ENCODE measurements around the gene CDC42EP5.

Gene CDC42EP5

DNA sequence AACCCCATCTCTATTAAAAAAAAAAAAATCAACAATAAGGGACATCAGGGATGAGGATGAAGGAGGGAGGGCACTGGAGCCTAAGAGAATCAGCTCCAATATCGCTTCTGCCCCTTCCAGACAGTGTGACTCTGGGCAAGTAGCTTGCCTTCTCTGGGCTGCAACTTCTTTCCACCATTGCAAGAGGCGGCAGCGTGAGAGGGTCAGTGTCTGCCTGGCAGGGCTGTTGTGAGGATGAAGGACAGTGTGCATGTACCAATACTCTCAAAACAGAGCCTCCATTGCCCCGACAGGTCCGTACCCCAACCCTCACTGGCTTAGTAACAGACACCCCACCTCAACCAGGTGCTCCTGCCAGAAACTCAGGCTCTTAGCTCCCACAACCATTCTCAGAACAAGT is 39.4 kb downstream of the CDC42EP5 start:
- no peak overlapping the region for H3K4me2 ChIP-seq
- H3K9ac ChIP-seq, result no peak overlapping the region
- TF ChIP-seq, protein P1, sequence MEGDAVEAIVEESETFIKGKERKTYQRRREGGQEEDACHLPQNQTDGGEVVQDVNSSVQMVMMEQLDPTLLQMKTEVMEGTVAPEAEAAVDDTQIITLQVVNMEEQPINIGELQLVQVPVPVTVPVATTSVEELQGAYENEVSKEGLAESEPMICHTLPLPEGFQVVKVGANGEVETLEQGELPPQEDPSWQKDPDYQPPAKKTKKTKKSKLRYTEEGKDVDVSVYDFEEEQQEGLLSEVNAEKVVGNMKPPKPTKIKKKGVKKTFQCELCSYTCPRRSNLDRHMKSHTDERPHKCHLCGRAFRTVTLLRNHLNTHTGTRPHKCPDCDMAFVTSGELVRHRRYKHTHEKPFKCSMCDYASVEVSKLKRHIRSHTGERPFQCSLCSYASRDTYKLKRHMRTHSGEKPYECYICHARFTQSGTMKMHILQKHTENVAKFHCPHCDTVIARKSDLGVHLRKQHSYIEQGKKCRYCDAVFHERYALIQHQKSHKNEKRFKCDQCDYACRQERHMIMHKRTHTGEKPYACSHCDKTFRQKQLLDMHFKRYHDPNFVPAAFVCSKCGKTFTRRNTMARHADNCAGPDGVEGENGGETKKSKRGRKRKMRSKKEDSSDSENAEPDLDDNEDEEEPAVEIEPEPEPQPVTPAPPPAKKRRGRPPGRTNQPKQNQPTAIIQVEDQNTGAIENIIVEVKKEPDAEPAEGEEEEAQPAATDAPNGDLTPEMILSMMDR (conservative IDR thresholded peaks at IDR 0.05; ENCODE audit: low read depth, low read length), result no peak
- H3K27ac ChIP-seq, result no peak overlapping the region
- no peaks in the 10 kb centered on the region for H3K4me1 ChIP-seq (ENCODE audit: low read depth, poor library complexity, severe bottlenecking)
- H3K4me3 ChIP-seq (IDR thresholded peaks at IDR 0.05; ENCODE audit: insufficient read depth, low read depth, low read length), result no peak overlapping the region
- H3K36me3 ChIP-seq (ENCODE audit: insufficient read depth), result no peaks in the 10 kb centered on the region
- peaks cover 18% of the 10 kb centered on the region for H3K27me3 ChIP-seq (ENCODE audit: insufficient read depth, low read depth)
- H3K79me2 ChIP-seq (ENCODE audit: insufficient read depth, low read depth), result no peaks in the 10 kb centered on the region
- H2AFZ ChIP-seq (ENCODE audit: low read depth), result no peak overlapping the region
- no peaks in the 10 kb centered on the region for H4K20me1 ChIP-seq (ENCODE audit: insufficient read depth)

DNA sequence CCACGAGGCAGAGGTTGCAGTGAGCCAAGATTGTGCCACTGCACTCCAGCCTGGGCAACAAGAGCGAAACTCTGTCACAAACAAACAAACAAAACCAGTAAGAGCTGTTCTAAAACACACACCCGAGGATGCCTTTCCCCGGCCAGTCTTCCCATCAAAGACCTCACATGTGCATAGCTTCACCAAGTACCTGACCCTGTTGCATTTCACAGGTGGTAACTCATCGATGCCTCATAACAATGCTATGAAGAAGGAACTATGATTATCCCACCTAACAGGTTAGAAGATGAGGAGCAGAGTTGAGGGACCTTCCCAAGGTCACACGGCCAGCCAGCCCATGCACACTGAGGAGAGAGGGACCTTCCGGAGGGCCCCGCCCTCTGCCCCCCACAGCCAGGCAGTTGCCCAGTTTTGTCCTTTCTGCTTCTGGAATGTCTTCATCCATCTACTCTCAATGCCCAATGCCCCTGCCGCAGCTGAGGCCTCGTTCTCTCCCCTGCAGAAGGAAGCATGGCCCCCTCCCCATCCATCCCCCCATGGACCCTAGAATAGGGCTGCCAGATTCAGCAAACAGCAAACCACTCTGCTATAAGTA is 40.9 kb downstream of the CDC42EP5 start:
- Histone ChIP-seq H3K4me1 (ENCODE audit: low read depth, poor library complexity, severe bottlenecking) (no peaks in the 10 kb centered on the region), H3K27ac (no peak overlapping the region), H4K20me1 (ENCODE audit: insufficient read depth) (no peaks in the 10 kb centered on the region), H3K27me3 (ENCODE audit: insufficient read depth, low read depth) (peaks cover 22% of the 10 kb centered on the region), H3K9ac (no peak overlapping the region), H3K4me3 (IDR thresholded peaks at IDR 0.05; ENCODE audit: insufficient read depth, low read depth, low read length) (no peak overlapping the region), H3K79me2 (ENCODE audit: insufficient read depth, low read depth) (no peaks in the 10 kb centered on the region), H3K4me2 (no peak overlapping the region), H2AFZ (ENCODE audit: low read depth) (no peak overlapping the region), H3K36me3 (ENCODE audit: insufficient read depth) (no peaks in the 10 kb centered on the region)
- TF ChIP-seq, protein P1 (conservative IDR thresholded peaks at IDR 0.05; ENCODE audit: low read depth, low read length), result no peak

DNA sequence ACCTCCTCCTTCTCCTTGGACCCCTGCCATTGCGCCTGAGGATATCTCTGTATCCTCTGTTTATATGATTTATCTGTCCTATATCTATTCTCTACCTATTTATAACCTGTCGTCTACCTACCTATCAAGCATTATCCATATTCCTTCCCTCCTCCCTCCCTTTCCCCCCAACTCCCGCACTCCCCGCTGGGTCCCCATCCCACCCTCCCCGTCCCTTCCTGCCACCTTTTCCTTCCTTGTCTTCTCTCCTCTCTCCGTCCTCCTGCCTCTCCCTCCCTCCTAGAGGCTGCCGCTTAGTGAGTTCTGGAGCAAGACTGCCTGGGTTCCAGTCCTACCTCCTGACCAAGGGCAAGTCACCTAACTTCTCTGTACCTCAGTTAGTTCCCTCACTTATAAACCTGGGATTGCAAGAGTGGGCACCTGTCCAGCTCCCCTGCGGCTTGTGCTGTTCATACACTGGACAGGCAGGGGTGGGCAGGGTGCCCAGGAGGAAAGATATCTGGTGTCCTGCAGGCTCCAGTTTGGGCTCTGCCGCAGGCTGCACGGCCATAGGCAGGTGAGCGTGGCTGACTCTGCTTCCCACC is 41.7 kb downstream of the CDC42EP5 start:
- H3K4me1 ChIP-seq (ENCODE audit: low read depth, poor library complexity, severe bottlenecking), result no peaks in the 10 kb centered on the region
- H3K9ac ChIP-seq, result no peak overlapping the region
- H3K36me3 ChIP-seq (ENCODE audit: insufficient read depth), result no peaks in the 10 kb centered on the region
- H3K79me2 ChIP-seq (ENCODE audit: insufficient read depth, low read depth), result no peaks in the 10 kb centered on the region
- H3K27me3 ChIP-seq (ENCODE audit: insufficient read depth, low read depth), result peaks cover 22% of the 10 kb centered on the region
- no peak overlapping the region for H3K27ac ChIP-seq
- no peak overlapping the region for H2AFZ ChIP-seq (ENCODE audit: low read depth)
- H3K4me3 ChIP-seq (IDR thresholded peaks at IDR 0.05; ENCODE audit: insufficient read depth, low read depth, low read length), result no peak overlapping the region
- H3K4me2 ChIP-seq, result no peak overlapping the region
- H4K20me1 ChIP-seq (ENCODE audit: insufficient read depth), result no peaks in the 10 kb centered on the region
- TF ChIP-seq, protein P1 (conservative IDR thresholded peaks at IDR 0.05; ENCODE audit: low read depth, low read length), result no peak

DNA sequence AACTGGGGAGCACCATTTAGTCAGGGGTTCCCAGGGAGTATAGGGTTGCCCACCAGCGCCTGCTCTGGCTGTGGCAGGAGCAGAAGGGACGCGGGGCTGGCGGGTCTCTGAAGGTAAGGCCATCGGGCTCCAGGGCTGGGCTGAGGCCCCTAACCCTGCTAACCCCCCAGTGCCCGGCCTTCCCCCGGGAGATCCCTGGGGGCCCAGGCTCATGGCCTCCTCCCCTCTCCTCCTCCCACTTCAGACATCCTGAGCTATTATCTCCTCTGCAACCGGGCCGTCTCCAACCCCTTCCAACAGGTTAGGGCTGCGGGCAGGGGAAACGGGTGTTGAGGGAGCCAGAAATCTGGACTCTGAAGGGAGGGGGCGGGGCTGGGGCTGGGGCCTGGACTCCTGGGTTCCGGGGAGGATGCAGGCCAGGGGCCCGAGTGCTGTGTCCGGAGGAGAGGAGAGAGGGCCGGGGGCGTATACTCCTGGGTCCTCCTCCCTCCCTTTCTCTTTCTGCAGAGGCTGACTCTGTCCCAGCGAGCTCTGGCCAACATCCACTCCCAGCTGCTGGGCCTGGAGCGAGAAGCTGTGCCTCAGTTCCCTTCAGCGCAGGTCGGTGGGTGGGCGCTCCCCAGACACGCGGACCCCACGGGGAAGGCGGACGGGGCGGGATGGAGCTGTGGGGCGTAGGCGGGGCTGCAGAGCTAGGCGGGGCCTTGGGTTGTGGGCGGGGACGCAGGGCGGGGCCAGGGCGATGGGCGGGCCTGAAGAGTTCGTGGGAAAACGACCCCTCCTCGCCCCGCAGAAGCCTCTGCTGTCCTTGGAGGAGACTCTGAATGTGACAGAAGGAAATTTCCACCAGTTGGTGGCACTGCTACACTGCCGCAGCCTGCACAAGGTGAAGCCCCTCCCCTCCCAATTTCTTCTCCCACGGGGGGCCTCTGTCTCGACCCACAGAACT is 42.5 kb downstream of the CDC42EP5 start:
- TF ChIP-seq, protein P1 (conservative IDR thresholded peaks at IDR 0.05; ENCODE audit: low read depth, low read length), result no peak
- Histone ChIP-seq H3K27me3 (ENCODE audit: insufficient read depth, low read depth) (peaks cover 28% of the 10 kb centered on the region), H3K4me2 (peak overlapping the region; percentile 42; the same call in 1 of the 2 replicates), H2AFZ (ENCODE audit: low read depth) (no peak overlapping the region), H4K20me1 (ENCODE audit: insufficient read depth) (no peaks in the 10 kb centered on the region), H3K4me1 (ENCODE audit: low read depth, poor library complexity, severe bottlenecking) (no peaks in the 10 kb centered on the region), H3K9ac (no peak overlapping the region), H3K27ac (no peak overlapping the region), H3K4me3 (IDR thresholded peaks at IDR 0.05; ENCODE audit: insufficient read depth, low read depth, low read length) (no peak overlapping the region), H3K79me2 (ENCODE audit: insufficient read depth, low read depth) (no peaks in the 10 kb centered on the region), H3K36me3 (ENCODE audit: insufficient read depth) (no peaks in the 10 kb centered on the region)
